Stimulated activated naive B cell treated with anti-CD40 and anti-IgM and Interleukin-4, amounts not matched to agents 10 μg/mL and 1 μg/mL and 100 μg/mL, for 72 hours (primary cell): ENCODE results near the gene ST6GALNAC5.
"Not testable (repeated sequence)": the region's sequence is repeated elsewhere in the genome, so short reads cannot be mapped to it uniquely, and the experiment has no call there.

ENCODE experiments used
- ATAC-seq, 2 donors: fragments of 150-1000 bp; cut with Tn5 transposase; replicated peaks; 2 replicates each; pipeline ENCODE4 v1.10.0; 2021; ENCODE audit warnings: moderate library complexity in 1 of 2
- DNase-seq: peaks from one replicate; pipeline ENCODE4 v3.0.0; 2021
- H3K27ac Mint-ChIP-seq: one replicate; pipeline ENCODE4 v1.8.0; 2022; ENCODE audit warnings: mild to moderate bottlenecking, mixed read lengths
- H3K27me3 Mint-ChIP-seq, 2 donors: one replicate each; pipeline ENCODE4 v1.8.0; 2022; ENCODE audit warnings: mixed read lengths in 2 of 2
- H3K36me3 Mint-ChIP-seq, 2 donors: one replicate each; pipeline ENCODE4 v1.8.0; 2022; ENCODE audit warnings: mixed read lengths in 2 of 2, mild to moderate bottlenecking in 1 of 2
- H3K4me1 Mint-ChIP-seq, 2 donors: one replicate each; pipeline ENCODE4 v1.8.0; 2022; ENCODE audit warnings: mixed read lengths in 2 of 2, mild to moderate bottlenecking in 1 of 2
- H3K4me3 Mint-ChIP-seq, 2 donors: one replicate each; pipeline ENCODE4 v1.8.0; 2022; ENCODE audit warnings: mild to moderate bottlenecking in 2 of 2, mixed read lengths in 2 of 2, moderate library complexity in 1 of 2
- H3K9me3 Mint-ChIP-seq, 2 donors: one replicate each; pipeline ENCODE4 v1.8.0; 2022; ENCODE audit warnings: mixed read lengths in 2 of 2, mild to moderate bottlenecking in 1 of 2

The ST6GALNAC5 gene

GRCh38 chr1:76959556-76959955 lies 92.3 kb downstream of the ST6GALNAC5 start:
- H3K9me3 Mint-ChIP-seq: peaks cover 2 to 4% of the 10 kb centered on the region in 2 donors
- no peaks in the 10 kb centered on the region for H3K4me1 Mint-ChIP-seq
- no peaks in the 10 kb centered on the region for H3K36me3 Mint-ChIP-seq
- DNase-seq (no peak), ATAC-seq (no peak)
- H3K27ac Mint-ChIP-seq: no peak overlapping the region
- H3K4me3 Mint-ChIP-seq: no peak overlapping the region
- H3K27me3 Mint-ChIP-seq: peaks cover 0 to 4% of the 10 kb centered on the region in 2 donors

GRCh38 chr1:76961181-76961819 lies 94.0 kb downstream of the ST6GALNAC5 start:
- Mint-ChIP-seq H3K9me3 (peaks cover 8 to 9% of the 10 kb centered on the region in 2 donors), H3K4me1 (no peaks in the 10 kb centered on the region), H3K27me3 (peaks cover 0 to 4% of the 10 kb centered on the region in 2 donors), H3K4me3 (no peak overlapping the region), H3K36me3 (no peaks in the 10 kb centered on the region), H3K27ac (no peak overlapping the region)
- DNase-seq (no peak), ATAC-seq (no peak)

GRCh38 chr1:76961820-76962207 lies 94.5 kb downstream of the ST6GALNAC5 start:
- ATAC-seq (no peak), DNase-seq (no peak)
- Mint-ChIP-seq H3K36me3 (no peaks in the 10 kb centered on the region), H3K9me3 (peaks cover 8 to 9% of the 10 kb centered on the region in 2 donors), H3K27ac (no peak overlapping the region), H3K27me3 (peaks cover 0 to 4% of the 10 kb centered on the region in 2 donors), H3K4me3 (no peak overlapping the region), H3K4me1 (no peaks in the 10 kb centered on the region)

GRCh38 chr1:76981267-76981666 lies 114.0 kb downstream of the ST6GALNAC5 start:
- not testable (repeated sequence) for ATAC-seq, H3K4me3 Mint-ChIP-seq, H3K27ac Mint-ChIP-seq, H3K4me1 Mint-ChIP-seq, H3K27me3 Mint-ChIP-seq, H3K36me3 Mint-ChIP-seq, DNase-seq
- H3K9me3 Mint-ChIP-seq: peaks cover 10 to 17% of the 10 kb centered on the region in 2 donors

GRCh38 chr1:76989976-76990375 lies 122.7 kb downstream of the ST6GALNAC5 start:
- Mint-ChIP-seq H3K4me3 (no peak overlapping the region), H3K9me3 (peaks cover 0 to 1% of the 10 kb centered on the region in 2 donors), H3K4me1 (no peaks in the 10 kb centered on the region), H3K27ac (no peak overlapping the region), H3K27me3 (peaks cover 0 to 5% of the 10 kb centered on the region in 2 donors), H3K36me3 (no peaks in the 10 kb centered on the region)
- ATAC-seq (no peak), DNase-seq (no peak)

GRCh38 chr1:76993036-76993435 lies 125.8 kb downstream of the ST6GALNAC5 start:
- ATAC-seq: no peak
- Mint-ChIP-seq H3K27ac (no peak overlapping the region), H3K27me3 (peaks cover 0 to 5% of the 10 kb centered on the region in 2 donors), H3K4me1 (no peaks in the 10 kb centered on the region), H3K36me3 (no peaks in the 10 kb centered on the region), H3K4me3 (no peak overlapping the region), H3K9me3 (no peaks in the 10 kb centered on the region)
- DNase-seq: no peak

- DNase-seq: no peak
- Mint-ChIP-seq H3K27ac (no peak overlapping the region), H3K27me3 (no peaks in the 10 kb centered on the region), H3K4me3 (no peak overlapping the region), H3K36me3 (no peaks in the 10 kb centered on the region), H3K4me1 (no peaks in the 10 kb centered on the region), H3K9me3 (peaks cover 0 to 4% of the 10 kb centered on the region in 2 donors)
- ATAC-seq: no peak
These were observed 131.4 kb downstream of the ST6GALNAC5 start for GRCh38 chr1:76998582-76999223.

GRCh38 chr1:77007675-77008074 lies 140.4 kb downstream of the ST6GALNAC5 start:
- ATAC-seq (no peak), DNase-seq (no peak)
- no peaks in the 10 kb centered on the region for H3K4me1 Mint-ChIP-seq
- H3K4me3 Mint-ChIP-seq: no peak overlapping the region
- H3K27ac Mint-ChIP-seq: no peak overlapping the region
- no peaks in the 10 kb centered on the region for H3K36me3 Mint-ChIP-seq
- no peaks in the 10 kb centered on the region for H3K27me3 Mint-ChIP-seq
- H3K9me3 Mint-ChIP-seq: peaks cover 0 to 2% of the 10 kb centered on the region in 2 donors

- ATAC-seq: no peak
- Mint-ChIP-seq H3K9me3 (peaks cover 0 to 3% of the 10 kb centered on the region in 2 donors), H3K4me3 (no peak overlapping the region), H3K27me3 (no peaks in the 10 kb centered on the region), H3K36me3 (no peaks in the 10 kb centered on the region), H3K4me1 (no peaks in the 10 kb centered on the region), H3K27ac (no peak overlapping the region)
- DNase-seq: no peak
These were observed 143.7 kb downstream of the ST6GALNAC5 start for GRCh38 chr1:77010937-77011336.

GRCh38 chr1:77012066-77012465 lies 144.8 kb downstream of the ST6GALNAC5 start:
- H3K27me3 Mint-ChIP-seq: peaks cover 0 to 5% of the 10 kb centered on the region in 2 donors
- DNase-seq (no peak), ATAC-seq (no peak)
- no peaks in the 10 kb centered on the region for H3K36me3 Mint-ChIP-seq
- peaks cover 0 to 3% of the 10 kb centered on the region in 2 donors for H3K9me3 Mint-ChIP-seq
- no peak overlapping the region for H3K4me3 Mint-ChIP-seq
- H3K4me1 Mint-ChIP-seq: no peaks in the 10 kb centered on the region
- no peak overlapping the region for H3K27ac Mint-ChIP-seq

GRCh38 chr1:77014073-77014788 lies 147.0 kb downstream of the ST6GALNAC5 start:
- Mint-ChIP-seq H3K9me3 (peaks cover 0 to 3% of the 10 kb centered on the region in 2 donors), H3K27ac (no peak overlapping the region), H3K4me3 (no peak overlapping the region), H3K27me3 (peaks cover 0 to 8% of the 10 kb centered on the region in 2 donors), H3K36me3 (no peaks in the 10 kb centered on the region), H3K4me1 (no peaks in the 10 kb centered on the region)
- ATAC-seq (no peak), DNase-seq (no peak)

- no peaks in the 10 kb centered on the region for H3K36me3 Mint-ChIP-seq
- H3K9me3 Mint-ChIP-seq: peaks cover 0 to 3% of the 10 kb centered on the region in 2 donors
- H3K4me1 Mint-ChIP-seq: no peaks in the 10 kb centered on the region
- ATAC-seq (no peak), DNase-seq (no peak)
- no peak overlapping the region for H3K4me3 Mint-ChIP-seq
- H3K27me3 Mint-ChIP-seq: peaks cover 0 to 8% of the 10 kb centered on the region in 2 donors
- H3K27ac Mint-ChIP-seq: no peak overlapping the region
These were observed 148.6 kb downstream of the ST6GALNAC5 start for GRCh38 chr1:77015748-77016341.

GRCh38 chr1:77016386-77016985 lies 149.2 kb downstream of the ST6GALNAC5 start:
- DNase-seq (no peak), ATAC-seq (no peak)
- H3K36me3 Mint-ChIP-seq: no peaks in the 10 kb centered on the region
- peaks cover 0 to 3% of the 10 kb centered on the region in 2 donors for H3K9me3 Mint-ChIP-seq
- H3K27me3 Mint-ChIP-seq: peaks cover 0 to 8% of the 10 kb centered on the region in 2 donors
- no peaks in the 10 kb centered on the region for H3K4me1 Mint-ChIP-seq
- no peak overlapping the region for H3K4me3 Mint-ChIP-seq
- H3K27ac Mint-ChIP-seq: no peak overlapping the region

GRCh38 chr1:77018311-77018710 lies 151.0 kb downstream of the ST6GALNAC5 start:
- Mint-ChIP-seq H3K27me3 (peaks cover 0 to 8% of the 10 kb centered on the region in 2 donors), H3K4me1 (no peaks in the 10 kb centered on the region), H3K36me3 (no peaks in the 10 kb centered on the region), H3K9me3 (peaks cover 0 to 3% of the 10 kb centered on the region in 2 donors), H3K27ac (no peak overlapping the region), H3K4me3 (no peak overlapping the region)
- ATAC-seq (no peak), DNase-seq (no peak)
